HG03432 (cell line): ENCODE data around the gene EMC8.
"Not testable (repeated sequence)": the region's sequence is repeated elsewhere in the genome, so short reads cannot be mapped to it uniquely, and the experiment has no call there.

Experiments
- ATAC-seq: cut with Tn5 transposase; IDR thresholded peaks from one replicate; pipeline ENCODE4 v1.9.1; 2021; ENCODE audit warnings: mild to moderate bottlenecking, moderate library complexity; ENCODE audit not compliant: unreplicated experiment

Gene EMC8

GRCh38 chr16:85799497-85800320 is at the start of gene EMC8, which contains the start of gene COX4I1:
Gene EMC8 (minus strand): TSS chr16:85799544. CDS start chr16:85799295, 249 bp downstream.
Gene COX4I1 (plus strand): TSS chr16:85799695. CDS start chr16:85801206, 1,511 bp downstream.
- ATAC-seq = peak; percentile 86

DNA sequence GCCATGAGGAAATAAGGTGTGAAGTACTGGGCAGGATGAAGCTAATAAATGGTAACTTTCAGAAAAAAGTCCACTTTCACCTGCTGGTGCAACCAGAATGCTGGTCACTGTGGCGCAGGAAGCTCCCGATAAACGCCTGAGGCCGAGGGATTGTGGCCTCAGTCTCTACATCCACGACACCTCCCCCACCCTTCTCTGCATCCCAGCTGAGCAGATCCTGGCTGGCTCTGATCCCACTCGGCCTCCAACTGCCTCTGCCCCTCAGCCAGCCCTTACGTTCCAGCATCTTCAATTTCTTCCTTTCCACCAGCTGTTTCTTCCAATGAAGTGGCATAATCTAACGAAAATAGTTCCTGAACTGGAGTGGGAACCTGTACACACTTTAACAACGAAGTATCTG is 49.6 kb upstream of the EMC8 start:
- no peak for ATAC-seq

DNA sequence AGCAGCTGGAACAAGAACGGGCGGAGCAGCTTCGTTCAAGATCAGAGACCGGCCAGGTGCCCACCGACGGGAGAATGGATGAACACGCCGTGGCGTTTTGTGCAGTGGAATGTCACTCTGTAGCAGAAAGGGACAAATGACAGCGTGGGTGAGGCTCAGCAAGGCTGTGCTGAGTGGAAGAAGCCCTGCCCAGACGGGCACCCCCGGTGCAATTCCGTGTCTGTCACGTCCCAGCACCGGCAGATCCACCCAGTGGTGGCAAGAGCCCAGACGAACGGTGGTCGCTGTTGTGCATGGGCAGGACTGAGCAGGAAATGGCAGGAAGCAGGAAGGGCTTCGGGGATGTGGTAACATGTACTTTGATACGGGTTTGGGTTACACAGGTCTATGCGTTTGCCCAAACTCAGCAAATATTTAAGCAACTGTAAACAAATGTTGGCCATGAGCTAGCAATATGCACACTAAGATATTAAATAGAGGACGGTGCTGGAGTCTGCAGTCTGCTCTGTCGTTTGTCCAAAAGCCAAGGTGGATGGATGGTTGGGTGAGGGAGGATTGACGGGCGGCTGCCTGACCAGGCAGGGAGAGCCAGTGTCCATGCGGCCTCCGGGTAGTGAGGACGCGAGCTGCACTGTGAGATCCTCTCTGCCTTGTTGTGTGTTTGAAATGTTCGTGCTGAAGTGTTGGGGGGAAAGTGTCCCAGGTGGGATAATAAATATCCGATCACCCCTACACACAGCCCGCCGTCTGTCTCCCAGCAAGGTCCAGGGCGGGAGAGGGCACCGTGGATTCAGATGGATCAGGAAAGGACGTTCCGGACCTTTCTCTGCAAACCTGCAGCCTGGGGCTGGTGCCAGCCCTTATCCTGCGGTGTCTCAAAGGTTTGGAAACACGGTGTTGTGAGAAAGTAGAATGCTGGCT is 48.6 kb upstream of the EMC8 start:
- no peak for ATAC-seq

GRCh38 chr16:85847036-85847435 is 47.7 kb upstream of the EMC8 start:
- no peak for ATAC-seq

DNA sequence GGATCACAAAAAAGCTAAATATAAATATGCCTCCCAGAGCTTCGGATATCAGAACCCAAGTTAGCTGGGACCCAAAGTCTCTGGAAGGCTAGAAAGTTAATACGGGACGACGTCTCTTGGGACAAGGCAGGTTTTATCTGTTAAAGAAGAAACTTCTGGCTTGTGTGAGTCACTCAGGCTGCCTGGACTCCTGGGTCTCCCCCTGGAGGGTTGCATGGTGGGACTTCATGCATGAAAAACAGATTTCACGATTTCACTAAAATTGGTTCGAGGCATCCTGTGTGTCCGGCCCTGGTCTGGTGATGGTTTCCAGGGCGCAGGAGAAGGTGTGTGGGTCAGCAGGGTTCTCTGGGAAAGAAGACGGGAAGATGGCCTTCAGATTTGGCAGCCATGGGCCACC is 47.1 kb upstream of the EMC8 start:
- no peak for ATAC-seq

DNA sequence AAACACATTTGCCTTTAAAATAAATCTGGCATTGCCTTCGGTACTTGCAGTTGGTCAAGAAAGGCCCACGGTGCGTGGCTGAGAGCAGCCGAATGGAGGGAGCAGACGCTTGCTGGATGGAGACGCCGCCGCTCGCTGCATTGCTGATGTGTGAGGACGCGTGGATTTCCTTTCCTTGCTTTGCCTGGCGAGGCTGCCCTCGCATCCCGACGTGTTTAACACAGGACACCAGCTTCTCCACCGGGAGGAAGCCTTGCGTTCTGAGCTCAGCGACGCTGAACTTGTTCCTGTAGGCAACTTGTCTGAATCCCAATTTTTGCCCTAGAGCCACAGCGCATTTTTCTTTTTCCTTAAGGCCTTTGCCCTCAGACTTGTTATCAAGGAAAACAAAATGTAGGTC is 45.9 kb upstream of the EMC8 start:
- ATAC-seq = no peak

DNA sequence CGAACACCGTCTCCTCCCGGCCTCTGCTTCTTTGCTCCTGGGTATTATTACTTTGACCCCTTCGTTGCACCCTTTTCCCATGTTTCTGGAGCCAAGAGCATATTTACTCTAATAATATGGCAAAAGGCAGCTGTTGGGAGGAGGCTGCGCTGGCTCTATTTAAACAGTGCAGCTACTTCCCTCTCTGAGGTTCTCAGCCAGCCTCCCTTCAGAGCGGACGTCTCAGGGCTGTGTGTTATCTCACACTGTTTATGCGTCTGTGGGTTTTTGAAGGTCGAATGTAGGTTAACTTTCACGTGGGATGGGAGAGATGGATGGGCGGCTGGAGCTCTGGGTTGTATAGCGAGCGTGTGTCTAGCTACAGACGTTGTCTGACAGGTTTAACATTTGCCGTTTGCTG is 45.4 kb upstream of the EMC8 start:
- ATAC-seq = no peak

- ATAC-seq = no peak
Observed at GRCh38 chr16:85844169-85844481, 44.8 kb upstream of the EMC8 start.

DNA sequence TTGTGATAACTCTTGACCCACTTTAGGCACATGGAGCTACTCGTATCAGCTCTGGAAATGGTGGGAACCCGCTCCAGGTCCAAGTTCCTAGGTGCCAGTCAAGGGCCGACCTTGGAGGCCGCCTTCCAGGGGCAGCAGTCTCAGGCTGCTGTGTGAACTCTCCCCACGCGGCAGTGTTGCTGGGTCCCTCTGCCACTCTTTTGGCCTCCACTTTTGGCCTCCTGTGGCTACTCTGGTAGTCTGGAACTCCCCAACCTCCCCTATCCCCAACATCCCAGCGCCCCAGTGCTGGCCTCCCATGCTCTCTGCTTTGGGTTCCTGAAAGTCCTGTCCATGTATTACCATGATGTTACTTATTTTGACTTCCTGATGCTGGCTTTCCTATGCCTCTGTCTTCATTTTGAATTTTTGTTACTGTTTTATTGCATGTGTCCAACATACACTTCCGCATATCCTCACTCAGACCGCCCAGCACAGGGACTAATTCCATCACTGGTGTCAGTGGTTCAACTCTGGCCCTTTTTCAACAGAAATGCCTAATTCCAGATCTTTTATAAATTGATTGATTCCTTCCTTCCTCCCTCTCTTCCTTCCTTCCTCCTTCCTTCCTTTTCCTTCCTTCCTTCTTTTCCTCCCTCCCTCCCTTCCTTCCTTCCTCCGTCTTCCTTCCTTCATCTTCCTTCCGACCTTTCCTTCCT is 44.3 kb upstream of the EMC8 start:
- ATAC-seq = no peak

- ATAC-seq = no peak
Observed at GRCh38 chr16:85842848-85843247, 43.5 kb upstream of the EMC8 start.

DNA sequence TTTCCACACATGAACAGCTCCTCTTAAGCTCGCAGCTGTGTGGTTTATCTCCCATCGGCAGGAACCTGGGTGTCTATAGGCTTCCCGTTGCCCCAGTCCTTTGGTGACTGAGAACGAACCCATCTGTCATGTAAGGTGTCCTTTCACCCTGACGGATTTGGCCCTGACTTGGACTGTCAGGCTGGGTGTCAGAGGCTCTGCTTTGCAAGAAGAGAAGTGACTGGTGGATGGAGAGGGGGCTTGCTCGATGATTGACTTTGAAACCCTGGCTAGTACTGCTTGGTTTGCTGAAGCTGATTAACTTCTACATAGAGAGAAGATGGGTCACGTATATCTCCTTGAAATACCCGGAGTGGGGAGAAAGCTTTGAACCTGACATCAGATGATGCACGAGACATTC is 43.1 kb upstream of the EMC8 start:
- ATAC-seq = no peak

- ATAC-seq = no peak
Observed at GRCh38 chr16:85840801-85841200, 41.5 kb upstream of the EMC8 start.

GRCh38 chr16:85840395-85840794 is 41.1 kb upstream of the EMC8 start:
- no peak for ATAC-seq

DNA sequence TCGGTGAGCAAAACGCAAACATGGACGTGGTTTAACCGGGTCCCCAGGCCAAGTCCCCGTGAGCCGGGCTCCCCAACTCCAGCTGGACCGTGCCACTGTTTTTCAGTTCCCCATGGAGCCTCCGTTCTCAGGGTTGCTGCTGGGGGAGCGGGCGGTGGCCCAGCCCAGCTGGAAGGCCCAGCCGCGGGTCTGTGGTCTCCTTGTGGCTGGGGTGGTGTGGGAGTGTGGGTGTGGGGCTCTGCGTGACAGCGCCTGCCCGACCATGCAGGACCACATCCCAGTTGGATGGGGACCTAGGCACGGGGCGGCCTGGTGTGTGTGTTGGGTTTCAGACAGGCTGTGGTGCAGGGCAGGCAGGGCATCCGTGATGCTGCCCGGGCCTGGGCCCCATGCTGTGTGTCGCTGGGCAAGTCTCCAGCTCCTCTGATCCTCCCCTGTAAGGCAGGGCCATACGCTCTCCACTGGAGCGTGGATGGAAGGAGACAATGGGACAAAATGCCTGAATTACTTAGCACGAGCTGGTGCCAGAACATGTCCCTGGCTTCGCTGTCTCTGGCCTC is 40.4 kb upstream of the EMC8 start:
- no peak for ATAC-seq

DNA sequence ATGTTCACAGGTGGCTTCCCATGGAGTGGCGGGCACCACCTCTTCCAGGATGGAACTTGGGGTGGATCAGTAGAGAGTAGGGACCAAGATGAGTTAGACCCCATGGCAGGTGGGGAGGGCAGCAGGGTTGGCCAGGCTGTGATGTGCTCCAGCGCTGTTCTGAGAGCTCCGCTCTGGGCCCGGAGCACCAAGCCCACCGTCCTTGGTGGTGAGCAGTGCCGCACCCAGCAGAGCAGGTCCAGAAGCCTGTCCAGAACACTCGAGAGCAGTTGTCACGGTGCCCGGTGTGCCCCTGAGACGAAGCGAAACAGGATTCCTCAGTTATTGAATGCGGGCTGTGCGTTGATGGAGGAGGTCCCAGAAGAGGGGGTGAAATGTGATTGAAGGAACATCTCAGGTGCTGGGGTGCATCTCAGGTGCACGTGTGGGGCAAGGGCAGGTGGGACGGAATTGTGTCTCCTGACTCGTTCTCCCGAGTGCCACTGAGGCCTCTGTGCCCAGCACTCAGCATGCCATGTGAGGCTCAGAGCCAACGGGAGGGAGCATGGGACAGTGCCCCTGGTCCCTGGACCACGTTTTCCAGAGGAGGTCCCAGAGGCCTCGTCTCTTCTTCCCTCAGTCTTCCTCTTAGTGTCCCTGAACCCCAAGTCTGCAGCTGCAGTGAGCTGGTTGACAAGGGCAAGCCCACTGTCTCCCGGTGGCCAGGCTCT is 39.7 kb upstream of the EMC8 start:
- no peak for ATAC-seq

DNA sequence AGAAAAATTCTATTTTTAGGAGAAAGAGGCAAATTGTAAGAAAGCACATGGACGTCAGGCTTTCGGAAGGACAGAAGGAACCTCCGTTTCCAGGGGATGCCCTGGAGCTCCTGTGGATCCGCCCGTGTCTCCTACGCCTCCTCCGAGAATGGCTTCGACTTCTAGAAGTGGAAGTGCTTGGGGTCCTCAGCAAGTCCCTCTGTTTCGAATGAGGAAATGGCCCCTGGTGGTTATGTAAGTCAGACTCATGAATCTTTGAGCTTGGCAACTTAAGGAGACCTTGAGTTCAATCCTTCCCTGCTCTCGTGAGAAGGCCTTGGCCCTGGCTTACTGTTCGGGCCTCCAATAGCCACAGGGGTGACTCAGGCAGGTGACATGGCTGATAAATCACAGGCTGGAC is 39.0 kb upstream of the EMC8 start:
- no peak for ATAC-seq

DNA sequence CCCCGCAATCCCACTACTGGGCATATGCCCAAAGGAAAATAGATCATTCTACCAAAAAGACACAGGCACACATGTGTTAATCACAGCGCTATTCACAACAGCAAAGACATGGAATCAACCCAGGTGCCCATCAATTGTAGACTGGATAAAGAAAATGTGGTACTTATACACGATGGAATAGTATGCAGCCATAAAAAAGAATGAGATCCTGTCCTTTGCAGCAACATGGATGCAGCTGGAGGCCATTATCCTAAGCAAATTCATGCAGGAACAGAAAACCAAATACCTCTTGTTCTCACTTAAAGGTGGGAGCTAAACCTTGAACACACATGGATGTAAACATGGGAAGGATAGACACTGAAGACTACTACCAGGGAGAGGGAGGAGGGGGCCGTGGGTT is 38.3 kb upstream of the EMC8 start:
- ATAC-seq = not testable (repeated sequence)

DNA sequence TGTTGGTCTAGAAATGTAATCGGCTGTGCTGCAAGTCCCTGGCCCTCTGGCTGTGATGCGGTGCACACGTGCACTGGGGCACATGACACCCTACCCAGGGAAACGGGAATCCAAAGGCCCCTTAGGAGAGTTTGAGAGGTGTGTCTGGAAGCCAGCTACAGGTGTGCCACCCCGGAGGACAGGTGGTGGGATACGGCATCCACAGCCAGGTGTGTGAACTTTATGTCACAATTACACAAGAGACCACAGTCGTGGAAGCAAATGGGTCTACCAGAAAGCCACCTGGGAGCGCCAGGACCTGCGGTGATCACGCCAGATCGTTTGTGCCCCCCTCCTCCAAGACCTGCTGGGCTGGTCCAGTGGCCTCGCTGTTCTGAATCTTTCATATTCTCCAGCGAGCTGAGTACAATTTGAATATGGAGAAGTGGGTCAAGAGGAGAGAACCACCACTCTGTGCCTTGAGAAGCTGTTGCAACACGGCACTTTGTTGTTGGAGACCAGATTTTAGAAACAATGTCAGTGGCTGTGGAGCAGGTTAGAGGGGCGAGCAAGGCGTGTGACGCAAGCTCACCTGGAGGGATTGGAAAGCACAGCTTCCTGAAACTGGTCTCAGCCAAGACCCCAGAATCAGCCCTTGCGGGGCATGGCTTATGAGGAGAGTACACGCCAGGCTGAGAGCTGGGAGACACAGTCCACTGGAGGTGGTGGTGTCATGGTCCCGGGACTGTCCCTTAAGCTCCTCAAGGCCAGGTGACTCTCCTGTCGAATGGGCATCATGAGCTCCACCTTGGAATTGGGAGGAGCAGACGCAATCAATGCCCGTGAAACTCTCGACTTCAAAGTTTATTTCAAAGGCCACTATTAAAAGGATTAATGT is 37.6 kb upstream of the EMC8 start:
- ATAC-seq = no peak

- ATAC-seq = no peak
Observed at GRCh38 chr16:85835956-85836705, 36.8 kb upstream of the EMC8 start.
